DOHH2 (cell line): Measurements from ENCODE around the gene RAB41.

Experiments
- H3F3A ChIP-seq: fragments of 200-600 bp; sonication (generic), shearing (Covaris generic); 2 replicates; pipeline ENCODE4 v1.6.0; 2016; ENCODE audit warnings: antibody characterized with exemption, mild to moderate bottlenecking; ENCODE audit not compliant: control insufficient read depth, insufficient read depth
- H3K27ac ChIP-seq: fragments of 200-600 bp; sonication (generic); 2 replicates; pipeline ENCODE4 v1.5.1; 2014; ENCODE audit warnings: low read depth, mild to moderate bottlenecking, low read length, moderate library complexity
- H3K27me3 ChIP-seq: fragments of 200-600 bp; sonication (generic); 2 replicates; pipeline ENCODE4 v1.6.1; 2014; ENCODE audit warnings: mild to moderate bottlenecking, low read length, mixed read lengths; ENCODE audit not compliant: control insufficient read depth
- H3K36me3 ChIP-seq: fragments of 200-600 bp; sonication (generic); 2 replicates; pipeline ENCODE4 v1.6.1; 2014; ENCODE audit warnings: mild to moderate bottlenecking, low read length, moderate library complexity, mixed read lengths; ENCODE audit not compliant: control insufficient read depth
- H3K4me1 ChIP-seq: fragments of 200-600 bp; sonication (generic); 2 replicates; pipeline ENCODE4 v1.6.1; 2014; ENCODE audit warnings: mild to moderate bottlenecking, low read length, mixed read lengths; ENCODE audit not compliant: control insufficient read depth
- H3K4me2 ChIP-seq: fragments of 200-600 bp; sonication (generic); 2 replicates; pipeline ENCODE4 v1.6.0; 2014; ENCODE audit warnings: mild to moderate bottlenecking, low read length, moderate library complexity
- H3K4me3 ChIP-seq: fragments of 200-600 bp; sonication (generic); 2 replicates; pipeline ENCODE4 v1.5.1; 2014; ENCODE audit warnings: mild to moderate bottlenecking, low read length, mixed read lengths
- H3K79me2 ChIP-seq: fragments of 200-600 bp; sonication (generic); 2 replicates; pipeline ENCODE4 v1.6.1; 2014; ENCODE audit warnings: mild to moderate bottlenecking, low read length, mixed read lengths; ENCODE audit not compliant: control insufficient read depth
- H3K9me2 ChIP-seq: fragments of 200-600 bp; sonication (generic); replicated peaks from 2 replicates; pipeline ENCODE4 v1.6.1; 2014; ENCODE audit warnings: mild to moderate bottlenecking, low read length, mixed read lengths; ENCODE audit not compliant: control insufficient read depth
- H3K9me3 ChIP-seq: fragments of 200-600 bp; sonication (generic); 2 replicates; pipeline ENCODE4 v1.6.1; 2014; ENCODE audit warnings: antibody characterized with exemption, low read length, mixed read lengths; ENCODE audit not compliant: control insufficient read depth, insufficient read depth
- H4K20me1 ChIP-seq: fragments of 200-600 bp; sonication (generic); 2 replicates; pipeline ENCODE4 v1.6.0; 2014; ENCODE audit warnings: low read depth, mild to moderate bottlenecking, antibody characterized with exemption, low read length, moderate library complexity; ENCODE audit not compliant: control insufficient read depth, insufficient read depth
- EZH2phosphoT487 ChIP-seq: fragments of 200-600 bp; sonication (generic); IDR thresholded peaks from 2 replicates; pipeline ENCODE4 v1.6.1; 2017; ENCODE audit warnings: borderline replicate concordance, mild to moderate bottlenecking, antibody characterized with exemption, low read length, moderate library complexity, mixed read lengths
- TF ChIP-seq, protein P1 (sequence below): fragments of 200-600 bp; sonication (generic); IDR thresholded peaks from one replicate; pipeline ENCODE4 v1.5.1; 2014; ENCODE audit warnings: antibody characterized with exemption, mild to moderate bottlenecking, low read depth, low read length; ENCODE audit not compliant: poor library complexity, severe bottlenecking

The RAB41 gene

DNA sequence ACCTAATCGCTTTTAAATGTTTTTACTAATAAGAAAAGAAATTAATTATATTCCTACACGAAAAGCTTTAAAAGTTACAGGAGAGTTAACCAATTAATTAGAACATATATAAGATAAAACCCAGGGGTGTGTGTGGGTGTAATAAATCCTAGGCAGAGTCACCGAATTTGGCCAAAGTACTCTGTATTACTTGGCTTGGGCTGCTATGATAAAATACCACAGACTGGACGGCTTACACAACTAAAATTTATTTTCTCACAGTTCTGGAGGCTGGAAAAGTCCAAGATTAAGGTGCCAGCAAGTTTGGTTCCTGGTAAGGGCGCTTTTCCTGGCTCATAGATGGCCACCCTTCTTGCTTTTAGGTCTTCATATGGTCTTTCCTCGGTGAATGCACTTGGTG, 37.1 kb upstream of the RAB41 start:
- Histone ChIP-seq H3K36me3 (no peaks in the 10 kb centered on the region), H3K27ac (no peak overlapping the region), H3K9me3 (no peaks in the 10 kb centered on the region), H3K27me3 (no peaks in the 10 kb centered on the region), H3K9me2 (no peaks in the 10 kb centered on the region), H3K4me2 (no peak overlapping the region), H4K20me1 (no peaks in the 10 kb centered on the region), H3K79me2 (no peaks in the 10 kb centered on the region), H3K4me1 (no peaks in the 10 kb centered on the region), H3K4me3 (no peak overlapping the region), H3F3A (no peaks in the 10 kb centered on the region)
- TF ChIP-seq EZH2phosphoT487, result no peak
- TF ChIP-seq, protein P1, sequence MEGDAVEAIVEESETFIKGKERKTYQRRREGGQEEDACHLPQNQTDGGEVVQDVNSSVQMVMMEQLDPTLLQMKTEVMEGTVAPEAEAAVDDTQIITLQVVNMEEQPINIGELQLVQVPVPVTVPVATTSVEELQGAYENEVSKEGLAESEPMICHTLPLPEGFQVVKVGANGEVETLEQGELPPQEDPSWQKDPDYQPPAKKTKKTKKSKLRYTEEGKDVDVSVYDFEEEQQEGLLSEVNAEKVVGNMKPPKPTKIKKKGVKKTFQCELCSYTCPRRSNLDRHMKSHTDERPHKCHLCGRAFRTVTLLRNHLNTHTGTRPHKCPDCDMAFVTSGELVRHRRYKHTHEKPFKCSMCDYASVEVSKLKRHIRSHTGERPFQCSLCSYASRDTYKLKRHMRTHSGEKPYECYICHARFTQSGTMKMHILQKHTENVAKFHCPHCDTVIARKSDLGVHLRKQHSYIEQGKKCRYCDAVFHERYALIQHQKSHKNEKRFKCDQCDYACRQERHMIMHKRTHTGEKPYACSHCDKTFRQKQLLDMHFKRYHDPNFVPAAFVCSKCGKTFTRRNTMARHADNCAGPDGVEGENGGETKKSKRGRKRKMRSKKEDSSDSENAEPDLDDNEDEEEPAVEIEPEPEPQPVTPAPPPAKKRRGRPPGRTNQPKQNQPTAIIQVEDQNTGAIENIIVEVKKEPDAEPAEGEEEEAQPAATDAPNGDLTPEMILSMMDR, result no peak

DNA sequence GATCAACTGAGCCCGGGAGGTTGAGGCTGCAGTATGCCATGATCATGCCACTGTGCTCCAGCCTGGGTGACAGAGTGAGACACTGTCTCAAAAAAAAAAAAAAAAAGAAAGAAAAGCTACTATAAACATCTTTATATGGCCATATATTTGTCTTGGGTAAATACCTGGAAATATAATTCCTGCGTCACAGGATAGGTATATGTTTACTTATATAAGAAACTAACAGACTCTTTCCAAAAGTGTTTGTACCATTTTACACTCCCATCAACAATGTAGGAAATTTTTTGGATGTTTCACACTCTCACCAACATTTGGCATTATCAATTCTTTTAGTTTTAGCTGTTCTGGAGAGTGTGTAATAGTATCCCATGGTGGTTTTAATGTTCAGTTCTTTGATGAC, 34.7 kb upstream of the RAB41 start:
- no peak overlapping the region for H3K27ac ChIP-seq
- no peak overlapping the region for H3K4me2 ChIP-seq
- H3K79me2 ChIP-seq, result no peaks in the 10 kb centered on the region
- H3K36me3 ChIP-seq, result no peaks in the 10 kb centered on the region
- no peak overlapping the region for H3K4me3 ChIP-seq
- TF ChIP-seq, protein P1, result no peak
- no peak for TF ChIP-seq EZH2phosphoT487
- H3K27me3 ChIP-seq, result no peaks in the 10 kb centered on the region
- no peaks in the 10 kb centered on the region for H4K20me1 ChIP-seq
- no peaks in the 10 kb centered on the region for H3K4me1 ChIP-seq
- H3F3A ChIP-seq, result no peaks in the 10 kb centered on the region
- H3K9me2 ChIP-seq, result no peaks in the 10 kb centered on the region
- H3K9me3 ChIP-seq, result no peaks in the 10 kb centered on the region

DNA sequence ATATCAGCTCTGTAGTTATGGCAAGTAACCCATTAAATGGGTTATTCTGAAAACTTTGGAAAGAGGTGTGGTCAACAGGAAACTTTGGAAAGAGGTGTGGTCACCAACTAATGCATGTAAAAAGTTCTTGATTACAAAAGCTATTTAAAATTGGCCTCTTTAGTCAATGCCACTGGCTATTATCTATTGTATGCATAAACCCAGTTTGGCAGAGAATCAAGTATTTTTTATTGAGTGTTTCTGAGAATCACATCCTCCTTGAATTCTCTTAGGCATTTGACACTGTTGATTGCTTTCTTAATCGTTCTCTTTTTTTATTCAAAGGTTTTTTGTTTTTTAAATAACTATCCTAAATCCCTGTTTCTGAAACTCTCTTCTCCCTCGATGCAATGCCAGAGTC, 29.5 kb upstream of the RAB41 start:
- Histone ChIP-seq H3K36me3 (no peaks in the 10 kb centered on the region), H3K9me3 (no peaks in the 10 kb centered on the region), H3F3A (no peaks in the 10 kb centered on the region), H3K4me2 (no peak overlapping the region), H4K20me1 (no peaks in the 10 kb centered on the region), H3K27ac (no peak overlapping the region), H3K4me1 (no peaks in the 10 kb centered on the region), H3K27me3 (no peaks in the 10 kb centered on the region), H3K9me2 (no peaks in the 10 kb centered on the region), H3K4me3 (no peak overlapping the region), H3K79me2 (no peaks in the 10 kb centered on the region)
- TF ChIP-seq, protein P1, result no peak
- TF ChIP-seq EZH2phosphoT487, result no peak
